ENCODE measurements around the gene FIGNL2.

The FIGNL2 gene

GRCh38 chr12:51874000-51874399, 25.5 kb upstream of the FIGNL2 start:
- no peak for DNase-seq (ENCODE audit: low spot score)

- no peak for DNase-seq (ENCODE audit: low spot score)
Observed at GRCh38 chr12:51873251-51873994, 24.9 kb upstream of the FIGNL2 start.

- no peak for DNase-seq (ENCODE audit: low spot score)
Observed at GRCh38 chr12:51872689-51872981, 24.1 kb upstream of the FIGNL2 start.

GRCh38 chr12:51871918-51872688, 23.6 kb upstream of the FIGNL2 start:
- DNase-seq (ENCODE audit: low spot score): no peak

GRCh38 chr12:51871126-51871525, 22.6 kb upstream of the FIGNL2 start:
- DNase-seq (ENCODE audit: low spot score): peak; percentile 23

GRCh38 chr12:51870504-51870903, 22.0 kb upstream of the FIGNL2 start:
- DNase-seq (ENCODE audit: low spot score): no peak

- DNase-seq (ENCODE audit: low spot score): no peak
Observed at GRCh38 chr12:51869931-51870330, 21.4 kb upstream of the FIGNL2 start.

GRCh38 chr12:51869496-51869865, 21.0 kb upstream of the FIGNL2 start:
- no peak for DNase-seq (ENCODE audit: low spot score)

GRCh38 chr12:51868821-51869495, 20.4 kb upstream of the FIGNL2 start:
- DNase-seq (ENCODE audit: low spot score): no peak

- DNase-seq (ENCODE audit: low spot score): no peak
Observed at GRCh38 chr12:51867796-51868428, 19.4 kb upstream of the FIGNL2 start.

GRCh38 chr12:51867371-51867770, 18.9 kb upstream of the FIGNL2 start:
- no peak for DNase-seq (ENCODE audit: low spot score)

GRCh38 chr12:51866762-51867161, 18.2 kb upstream of the FIGNL2 start:
- no peak for DNase-seq (ENCODE audit: low spot score)

GRCh38 chr12:51866324-51866723, 17.8 kb upstream of the FIGNL2 start:
- no peak for DNase-seq (ENCODE audit: low spot score)

GRCh38 chr12:51865757-51866270, 17.3 kb upstream of the FIGNL2 start:
- no peak for DNase-seq (ENCODE audit: low spot score)

GRCh38 chr12:51864833-51865670, 16.5 kb upstream of the FIGNL2 start:
- no peak for DNase-seq (ENCODE audit: low spot score)

GRCh38 chr12:51863933-51864832, 15.7 kb upstream of the FIGNL2 start:
- no peak for DNase-seq (ENCODE audit: low spot score)

GRCh38 chr12:51863363-51863932, 14.9 kb upstream of the FIGNL2 start:
- no peak for DNase-seq (ENCODE audit: low spot score)

- no peak for DNase-seq (ENCODE audit: low spot score)
Observed at GRCh38 chr12:51862947-51863346, 14.4 kb upstream of the FIGNL2 start.

- DNase-seq (ENCODE audit: low spot score): no peak
Observed at GRCh38 chr12:51860986-51861385, 12.5 kb upstream of the FIGNL2 start.

All from pons (tissue), 1 donor.